ENCODE data around the gene MORN3. TPM values are rescaled to one million over a fixed set of nuclear protein-coding genes. Genes with fewer than 3 reads are reported as not detected.
"Not testable (repeated sequence)": the region's sequence is repeated elsewhere in the genome, so short reads cannot be mapped to it uniquely, and the experiment has no call there.

MORN3 gene, protein sequence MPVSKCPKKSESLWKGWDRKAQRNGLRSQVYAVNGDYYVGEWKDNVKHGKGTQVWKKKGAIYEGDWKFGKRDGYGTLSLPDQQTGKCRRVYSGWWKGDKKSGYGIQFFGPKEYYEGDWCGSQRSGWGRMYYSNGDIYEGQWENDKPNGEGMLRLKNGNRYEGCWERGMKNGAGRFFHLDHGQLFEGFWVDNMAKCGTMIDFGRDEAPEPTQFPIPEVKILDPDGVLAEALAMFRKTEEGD
- total RNA-seq (10 to 100 TPM in 1 of 2 donors, 1 to 10 TPM in 1; 8.3 to 46.1 TPM), polyA plus RNA-seq (ENCODE audit: insufficient read depth, low read depth, low replicate concordance) (85.9 TPM)
- long read RNA-seq, donor 1, result 0 reads
- long read RNA-seq, donor 2, result 0 reads

DNA sequence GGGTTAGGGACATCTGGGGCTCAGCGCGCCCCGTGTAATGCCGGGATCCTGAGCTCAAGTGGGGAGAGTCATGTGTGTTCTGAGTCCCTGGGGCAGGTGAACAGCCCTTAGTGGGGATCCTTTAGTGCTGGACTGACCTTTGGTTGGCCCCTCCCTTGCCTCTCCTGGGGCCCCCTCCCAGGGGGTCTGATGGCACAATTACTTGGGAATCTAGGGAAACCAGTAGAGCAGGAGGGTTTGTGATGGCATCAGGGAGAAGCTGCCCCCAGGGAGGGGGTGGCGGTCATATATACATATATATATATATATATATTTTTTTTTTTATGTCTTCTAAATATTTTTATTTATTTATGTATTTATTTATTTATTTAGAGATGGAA lies at the start of gene MORN3:
Gene MORN3, minus strand, starts transcription at position 134 of the 380 bp plus-strand sequence. CDS start 171 bp downstream, outside the sequence.
- Histone ChIP-seq H3K27ac (no peak within 1 kb of the TSS), H3K4me1 (peaks cover 7% of the 10 kb centered on the region), H3K27me3 (no peaks in the 10 kb centered on the region), H3K4me3 (no peak within 1 kb of the TSS), H3K9me3 (no peaks in the 10 kb centered on the region), H3K36me3 (ENCODE audit: low read depth, missing control alignments) (no peaks in the 10 kb centered on the region)
- intact Hi-C loops (cut with DNase I; ENCODE audit: low total_unique reads), result no loop called here
- no peak for TF ChIP-seq POLR2A (IDR thresholded peaks at IDR 0.05)
- TF ChIP-seq, protein P1, sequence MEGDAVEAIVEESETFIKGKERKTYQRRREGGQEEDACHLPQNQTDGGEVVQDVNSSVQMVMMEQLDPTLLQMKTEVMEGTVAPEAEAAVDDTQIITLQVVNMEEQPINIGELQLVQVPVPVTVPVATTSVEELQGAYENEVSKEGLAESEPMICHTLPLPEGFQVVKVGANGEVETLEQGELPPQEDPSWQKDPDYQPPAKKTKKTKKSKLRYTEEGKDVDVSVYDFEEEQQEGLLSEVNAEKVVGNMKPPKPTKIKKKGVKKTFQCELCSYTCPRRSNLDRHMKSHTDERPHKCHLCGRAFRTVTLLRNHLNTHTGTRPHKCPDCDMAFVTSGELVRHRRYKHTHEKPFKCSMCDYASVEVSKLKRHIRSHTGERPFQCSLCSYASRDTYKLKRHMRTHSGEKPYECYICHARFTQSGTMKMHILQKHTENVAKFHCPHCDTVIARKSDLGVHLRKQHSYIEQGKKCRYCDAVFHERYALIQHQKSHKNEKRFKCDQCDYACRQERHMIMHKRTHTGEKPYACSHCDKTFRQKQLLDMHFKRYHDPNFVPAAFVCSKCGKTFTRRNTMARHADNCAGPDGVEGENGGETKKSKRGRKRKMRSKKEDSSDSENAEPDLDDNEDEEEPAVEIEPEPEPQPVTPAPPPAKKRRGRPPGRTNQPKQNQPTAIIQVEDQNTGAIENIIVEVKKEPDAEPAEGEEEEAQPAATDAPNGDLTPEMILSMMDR (IDR thresholded peaks at IDR 0.05), result no peak
- no peak for DNase-seq
- 93 to 97% methylated on average over 5 of the region's 5 CpGs for WGBS, 2 donors

DNA sequence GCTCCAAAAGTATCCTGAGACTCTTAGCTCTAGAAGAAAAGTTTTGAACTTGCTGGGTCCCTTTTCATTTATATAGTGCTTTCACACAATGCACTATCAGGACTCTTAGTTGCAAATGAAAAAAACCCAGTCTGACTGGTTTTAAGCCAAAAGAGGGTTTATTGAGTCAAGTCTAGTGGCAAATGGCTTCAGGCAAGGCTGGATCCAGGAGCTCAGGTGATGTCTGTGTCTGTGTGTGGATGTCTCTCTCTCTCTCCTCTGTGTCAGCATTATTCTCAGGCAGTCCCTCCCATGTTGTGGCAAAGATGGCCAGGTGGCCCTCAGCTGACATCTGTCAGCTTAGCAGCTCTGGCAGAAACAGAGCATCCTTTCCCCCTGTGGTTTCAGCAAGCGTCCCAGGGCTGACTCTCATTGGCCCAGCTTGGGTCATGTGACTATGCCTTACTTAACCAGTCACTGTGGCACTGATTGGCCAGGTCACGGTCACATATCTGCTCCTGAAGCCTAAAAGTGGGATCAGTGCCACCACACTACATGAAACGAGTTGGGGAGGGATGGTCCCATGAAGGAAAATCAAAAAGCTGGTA lies 49.3 kb upstream of the MORN3 start:
- WGBS, 2 donors, result 84 to 92% methylated on average over 3 of the region's 3 CpGs
- no peak overlapping the region for H3K27ac ChIP-seq
- intact Hi-C loops (cut with DNase I; ENCODE audit: low total_unique reads), result no loop called here

DNA sequence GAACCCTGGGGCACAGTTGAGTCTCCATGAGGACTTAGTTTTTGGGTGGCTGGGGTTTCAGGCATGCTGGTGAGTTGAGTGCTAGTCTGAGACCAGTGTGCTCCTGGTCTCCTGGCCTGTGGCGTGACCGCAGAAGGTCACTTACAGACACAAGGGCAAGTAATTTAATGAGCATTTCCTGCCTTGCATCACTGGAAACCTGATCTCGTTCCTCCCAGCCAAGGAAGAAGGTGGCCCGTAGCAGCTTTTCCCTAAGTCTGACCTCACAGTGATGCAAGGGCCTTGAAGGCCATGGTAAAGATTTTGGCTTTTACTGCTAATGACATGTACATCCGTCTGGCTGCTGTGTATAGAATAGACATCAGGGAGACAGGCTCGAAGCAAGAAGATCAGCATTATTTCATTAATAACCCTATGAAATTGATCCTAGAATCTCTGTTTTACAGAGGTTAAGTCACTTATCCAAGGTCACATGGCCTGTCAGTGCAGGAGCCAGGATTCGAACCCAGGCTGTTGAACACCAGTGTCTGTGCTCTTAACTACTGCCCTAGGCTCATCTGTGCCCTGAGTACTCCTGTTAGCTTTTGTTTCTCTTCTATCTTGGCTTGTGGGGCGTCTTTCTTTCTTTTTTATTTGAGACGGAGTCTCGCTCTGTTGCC lies 47.7 kb upstream of the MORN3 start:
- no peaks in the 10 kb centered on the region for H3K27me3 ChIP-seq
- 84 to 87% methylated on average over 10 of the region's 10 CpGs for WGBS, 2 donors
- TF ChIP-seq, protein P1 (IDR thresholded peaks at IDR 0.05), result no peak
- TF ChIP-seq POLR2A (IDR thresholded peaks at IDR 0.05), result no peak
- H3K9me3 ChIP-seq, result no peaks in the 10 kb centered on the region
- peaks cover 11% of the 10 kb centered on the region for H3K4me1 ChIP-seq
- intact Hi-C loops (cut with DNase I; ENCODE audit: low total_unique reads), result no loop called here
- no peak for DNase-seq
- H3K36me3 ChIP-seq (ENCODE audit: low read depth, missing control alignments), result no peaks in the 10 kb centered on the region
- H3K4me3 ChIP-seq, result no peak overlapping the region
- H3K27ac ChIP-seq, result no peak overlapping the region

More for the DNA sequence above, 49.3 kb upstream of the MORN3 start:
- TF ChIP-seq, protein P1 (IDR thresholded peaks at IDR 0.05), result no peak
- no peak for TF ChIP-seq POLR2A (IDR thresholded peaks at IDR 0.05)
- no peak overlapping the region for H3K4me3 ChIP-seq
- H3K36me3 ChIP-seq (ENCODE audit: low read depth, missing control alignments), result no peaks in the 10 kb centered on the region
- H3K4me1 ChIP-seq, result peaks cover 3% of the 10 kb centered on the region
- no peaks in the 10 kb centered on the region for H3K9me3 ChIP-seq
- H3K27me3 ChIP-seq, result no peaks in the 10 kb centered on the region
- DNase-seq, result no peak

- H3K9me3 ChIP-seq, result no peaks in the 10 kb centered on the region
- H3K36me3 ChIP-seq (ENCODE audit: low read depth, missing control alignments), result no peaks in the 10 kb centered on the region
- DNase-seq, result no peak
- peaks cover 19% of the 10 kb centered on the region for H3K4me1 ChIP-seq
- TF ChIP-seq, protein P1 (IDR thresholded peaks at IDR 0.05), result no peak
- H3K27ac ChIP-seq, result no peak overlapping the region
- H3K4me3 ChIP-seq, result no peak overlapping the region
- 79 to 83% methylated on average over 6 of the region's 6 CpGs for WGBS, 2 donors
- intact Hi-C loops (cut with DNase I; ENCODE audit: low total_unique reads), result no loop called here
- H3K27me3 ChIP-seq, result no peaks in the 10 kb centered on the region
Observed at GRCh38 chr12:121715862-121716435, 46.5 kb upstream of the MORN3 start.

DNA sequence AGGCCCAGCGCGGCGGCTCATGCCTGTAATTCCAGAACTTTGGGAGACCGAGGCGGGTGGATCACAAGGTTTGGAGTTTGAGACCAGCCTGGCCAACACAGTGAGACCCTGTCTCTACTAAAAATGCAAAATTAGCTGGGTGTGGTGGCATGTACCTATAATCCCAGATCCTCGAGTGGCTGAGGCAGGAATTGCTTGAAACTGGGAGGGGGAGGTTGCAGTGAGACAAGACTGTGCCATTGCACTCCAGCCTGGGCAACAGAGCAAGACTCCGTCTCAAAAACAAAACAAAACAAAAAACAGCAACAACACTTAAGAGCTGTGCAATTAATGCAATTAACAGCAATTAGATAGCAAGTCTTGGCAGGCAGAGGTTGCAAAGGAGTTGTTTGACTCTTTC lies 45.6 kb upstream of the MORN3 start:
- DNase-seq; intact Hi-C loops (cut with DNase I; ENCODE audit: low total_unique reads): not testable (repeated sequence)
- H3K4me1 ChIP-seq, result peaks cover 19% of the 10 kb centered on the region

More for the DNA sequence above, 45.6 kb upstream of the MORN3 start:
- H3K9me3 ChIP-seq; H3K27me3 ChIP-seq; H3K36me3 ChIP-seq (ENCODE audit: low read depth, missing control alignments); H3K4me3 ChIP-seq; H3K27ac ChIP-seq: not testable (repeated sequence)
- WGBS, 2 donors, result 97 to 99% methylated on average over 7 of the region's 7 CpGs

Data from testis (tissue), 5 donors.